GM12875 (cell line): Measurements from ENCODE around the gene ARFGAP2.
A peak's percentile ranks its signal among the peaks of the same experiment; 100 is the strongest.

Experiments
- H3K4me3 ChIP-seq: one replicate; pipeline ENCODE4 v1.5.1; 2011; ENCODE audit warnings: low read depth, low read length, control low read depth
- TF ChIP-seq, protein P1 (sequence below): IDR thresholded peaks from 2 replicates; pipeline ENCODE4 v1.5.1; 2011; ENCODE audit warnings: low read depth, mild to moderate bottlenecking, control low read depth, inconsistent platforms, low read length, moderate library complexity, borderline replicate concordance; ENCODE audit not compliant: insufficient read depth

Gene ARFGAP2

DNA sequence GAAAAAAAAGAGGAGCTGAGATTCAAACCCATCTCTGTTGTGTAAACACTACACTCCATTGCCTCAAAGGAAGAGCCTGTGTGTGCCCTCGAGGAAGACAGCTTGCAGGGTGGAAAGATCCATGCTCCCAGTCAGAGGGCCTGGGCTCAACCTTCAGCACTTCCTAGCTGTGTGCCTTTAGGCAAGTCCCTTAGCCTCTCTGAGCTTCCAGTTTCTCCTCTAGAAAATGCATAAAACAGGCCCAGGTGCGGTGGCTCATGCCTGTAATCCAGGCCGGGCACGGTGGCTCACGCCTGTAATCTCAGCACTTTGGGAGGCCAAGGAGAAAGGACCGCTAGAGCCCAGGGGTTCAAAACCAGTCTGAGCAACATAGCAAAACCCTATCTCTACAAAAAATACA, 4.6 kb upstream of the ARFGAP2 start:
- no peak overlapping the region for H3K4me3 ChIP-seq
- TF ChIP-seq, protein P1, sequence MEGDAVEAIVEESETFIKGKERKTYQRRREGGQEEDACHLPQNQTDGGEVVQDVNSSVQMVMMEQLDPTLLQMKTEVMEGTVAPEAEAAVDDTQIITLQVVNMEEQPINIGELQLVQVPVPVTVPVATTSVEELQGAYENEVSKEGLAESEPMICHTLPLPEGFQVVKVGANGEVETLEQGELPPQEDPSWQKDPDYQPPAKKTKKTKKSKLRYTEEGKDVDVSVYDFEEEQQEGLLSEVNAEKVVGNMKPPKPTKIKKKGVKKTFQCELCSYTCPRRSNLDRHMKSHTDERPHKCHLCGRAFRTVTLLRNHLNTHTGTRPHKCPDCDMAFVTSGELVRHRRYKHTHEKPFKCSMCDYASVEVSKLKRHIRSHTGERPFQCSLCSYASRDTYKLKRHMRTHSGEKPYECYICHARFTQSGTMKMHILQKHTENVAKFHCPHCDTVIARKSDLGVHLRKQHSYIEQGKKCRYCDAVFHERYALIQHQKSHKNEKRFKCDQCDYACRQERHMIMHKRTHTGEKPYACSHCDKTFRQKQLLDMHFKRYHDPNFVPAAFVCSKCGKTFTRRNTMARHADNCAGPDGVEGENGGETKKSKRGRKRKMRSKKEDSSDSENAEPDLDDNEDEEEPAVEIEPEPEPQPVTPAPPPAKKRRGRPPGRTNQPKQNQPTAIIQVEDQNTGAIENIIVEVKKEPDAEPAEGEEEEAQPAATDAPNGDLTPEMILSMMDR, result no peak

DNA sequence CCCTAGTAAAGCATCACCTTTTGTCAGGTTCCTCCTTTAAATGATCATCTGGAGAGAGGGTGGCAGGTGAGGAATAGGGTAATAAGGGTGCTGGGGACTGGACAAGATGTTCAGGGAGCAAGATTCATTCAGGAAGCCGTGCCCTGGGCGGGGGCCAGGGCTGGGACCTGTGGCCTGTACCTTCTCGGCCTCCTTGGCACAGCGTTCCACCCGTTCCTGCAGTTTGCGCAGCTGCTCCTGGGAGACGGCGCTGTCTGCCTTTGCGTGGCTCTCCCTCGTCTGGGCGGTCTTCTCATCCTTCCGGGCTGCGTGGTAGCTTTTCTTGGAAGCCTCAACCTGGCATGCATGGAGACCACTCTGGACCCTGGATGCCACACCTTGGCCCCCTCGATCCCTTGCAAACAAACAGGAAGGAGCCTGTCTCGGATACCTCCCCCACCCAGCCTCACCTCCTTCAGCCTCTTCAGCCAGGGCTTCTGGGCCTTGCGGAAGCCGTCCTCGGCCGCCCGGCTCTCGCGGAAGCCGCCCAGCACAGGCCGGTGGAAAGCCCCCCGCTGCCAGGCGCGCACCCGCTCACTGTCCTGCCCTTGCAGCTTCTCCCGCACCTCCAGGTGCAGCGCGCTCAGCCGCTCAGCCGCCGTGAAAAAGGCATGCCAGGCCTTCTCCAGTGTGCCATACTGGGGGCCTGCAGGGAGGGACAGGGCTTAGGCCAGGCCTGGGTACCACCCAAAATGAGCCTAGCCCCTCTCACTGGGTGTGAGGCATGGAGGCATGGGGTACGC, 3.5 kb upstream of the ARFGAP2 start:
- H3K4me3 ChIP-seq, result no peak overlapping the region
- TF ChIP-seq, protein P1, result no peak

DNA sequence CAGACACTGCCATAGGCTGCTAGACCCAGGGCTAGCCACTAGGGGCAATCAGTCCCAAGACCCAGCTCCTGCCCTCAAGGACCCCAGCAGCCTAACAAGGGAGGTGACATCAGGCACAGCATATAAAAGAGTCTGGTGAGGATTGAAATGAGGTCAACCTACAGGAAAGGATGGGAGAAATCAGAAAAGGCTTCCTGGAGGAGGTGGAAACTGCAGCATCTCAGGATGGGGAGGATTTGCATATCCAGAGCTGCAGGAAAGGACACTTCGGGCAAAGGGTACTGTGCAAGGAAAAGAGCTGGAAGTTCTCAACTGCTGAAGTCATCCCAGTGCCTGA, 2.9 kb upstream of the ARFGAP2 start:
- no peak overlapping the region for H3K4me3 ChIP-seq
- TF ChIP-seq, protein P1, result peak; percentile 85

DNA sequence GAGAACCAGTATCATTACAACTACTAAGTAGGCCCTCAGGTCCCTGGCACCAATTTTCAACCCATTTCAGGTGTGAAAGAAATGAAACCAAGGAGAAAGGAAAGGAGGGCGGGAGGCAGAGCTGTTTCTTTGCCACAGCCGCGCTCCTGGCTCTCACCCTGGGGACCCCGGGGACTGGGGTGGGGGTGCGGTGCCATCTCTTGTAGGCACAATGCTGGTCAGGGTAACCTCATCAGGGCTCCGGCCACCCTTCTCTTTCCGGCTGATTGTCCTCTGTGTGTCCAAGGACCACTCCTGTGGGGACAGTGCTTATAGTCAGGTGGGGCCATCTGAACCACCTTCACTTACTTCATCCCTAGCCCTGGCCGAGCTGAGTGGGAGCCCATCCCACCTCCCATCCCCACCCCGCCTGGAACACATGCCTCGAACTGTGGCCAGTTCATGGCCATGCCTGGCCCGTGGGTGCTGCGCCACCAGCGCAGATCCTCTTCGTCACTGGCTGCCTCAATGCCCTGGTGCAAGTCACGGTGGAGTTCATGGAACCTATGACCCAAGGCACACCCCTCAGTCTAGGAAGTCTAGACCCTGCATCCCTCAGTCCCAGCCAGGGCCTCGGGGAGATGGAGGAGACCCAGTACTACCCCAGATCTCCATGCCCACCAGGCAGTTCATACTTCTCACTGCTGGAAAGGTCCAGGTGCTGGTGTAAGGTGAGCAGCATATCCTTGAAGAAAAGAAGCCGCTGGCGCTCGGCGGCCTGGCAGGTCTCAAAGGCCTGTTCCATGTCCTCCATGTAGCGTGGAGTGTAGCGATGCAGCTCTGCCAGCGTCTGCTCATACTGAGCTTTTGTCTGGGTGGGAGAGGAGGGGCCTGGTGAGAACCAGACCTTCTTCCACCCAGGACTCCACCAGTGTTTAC, 2.3 kb upstream of the ARFGAP2 start:
- no peak overlapping the region for H3K4me3 ChIP-seq
- TF ChIP-seq, protein P1, result no peak

DNA sequence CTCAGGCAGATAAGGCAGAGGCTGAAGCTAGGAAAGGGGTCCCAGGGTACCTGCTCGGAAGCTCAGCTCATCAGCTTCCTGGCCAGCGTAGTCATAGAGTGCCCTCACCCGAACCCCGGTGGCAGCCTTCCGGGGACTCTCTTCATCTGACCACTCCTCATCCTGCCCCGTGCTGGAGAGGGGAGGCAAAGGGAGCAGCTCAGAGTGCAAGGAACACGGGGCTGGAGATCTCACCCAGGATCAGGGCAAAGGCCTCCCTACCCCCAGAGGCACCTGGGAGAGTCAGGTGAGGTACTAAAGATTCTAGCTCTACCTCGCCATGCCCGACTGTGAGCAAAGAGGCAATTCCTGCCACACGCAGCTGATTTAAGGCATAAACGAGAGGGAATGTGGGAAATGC, 1.6 kb upstream of the ARFGAP2 start:
- TF ChIP-seq, protein P1, result no peak
- no peak overlapping the region for H3K4me3 ChIP-seq

DNA sequence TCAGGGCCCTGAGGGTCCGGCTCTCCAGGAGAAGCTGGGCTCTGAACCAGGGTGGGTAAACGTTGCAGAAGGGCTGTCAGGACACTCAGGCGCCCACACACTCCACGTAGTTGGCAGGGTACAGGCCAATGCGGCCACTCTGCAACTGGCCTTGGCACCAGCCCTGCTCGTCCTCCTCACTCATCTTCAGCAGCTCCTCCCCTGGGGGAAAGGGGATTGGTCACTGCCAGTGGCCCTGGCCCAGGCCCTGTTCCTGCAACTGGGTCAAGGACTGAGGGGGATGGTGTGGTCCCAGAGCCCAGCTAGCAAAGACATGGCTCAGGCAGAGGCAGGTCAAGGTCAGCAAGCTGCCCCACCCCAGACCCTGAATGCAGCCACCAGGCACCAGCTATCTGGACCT, 1.2 kb upstream of the ARFGAP2 start:
- TF ChIP-seq, protein P1, result no peak
- H3K4me3 ChIP-seq, result peak overlapping the region; percentile 91
